Transverse colon (tissue), 4 donors: Measurements from ENCODE around the gene RGS9.

Experiments used
- CTCF ChIP-seq, 5 experiments: fragments of 200-600 bp in 3 of 5; fragments of 450-650 bp in 2 of 5; sonication (generic) in 3 of 5; IDR thresholded peaks; 1 replicate in 2 of 5; 2 replicates in 3 of 5; pipeline ENCODE4 v1.5.1; 2016 to 2017; ENCODE audit warnings: antibody characterized with exemption in 5 of 5, inconsistent platforms in 3 of 5, mild to moderate bottlenecking in 2 of 5, moderate library complexity in 1 of 5
- EP300 ChIP-seq: sonication (generic); formaldehyde crosslinking; IDR thresholded peaks from one replicate; pipeline ENCODE4 v1.6.1; 2017; ENCODE audit warnings: antibody characterized with exemption, low read depth
- POLR2A ChIP-seq: fragments of 450-650 bp; IDR thresholded peaks from one replicate; pipeline ENCODE4 v1.6.1; 2016; ENCODE audit warnings: antibody characterized with exemption, mild to moderate bottlenecking, moderate library complexity
- POLR2AphosphoS5 ChIP-seq, 3 donors: sonication (generic); formaldehyde crosslinking; IDR thresholded peaks; one replicate each; pipeline ENCODE4 v1.6.1; 2016; ENCODE audit warnings: antibody characterized with exemption in 3 of 3

- TF ChIP-seq CTCF (IDR thresholded peaks at IDR 0.05) (no peak), POLR2AphosphoS5 (IDR thresholded peaks at IDR 0.05) (no peak), POLR2A (no peak), EP300 (no peak)
These were observed 85.1 kb downstream of the RGS9 start for GRCh38 chr17:65222214-65222738.
